ENCODE measurements around the gene NOTUM.
A peak's percentile ranks its signal among the peaks of the same experiment; 100 is the strongest.

NOTUM gene

DNA sequence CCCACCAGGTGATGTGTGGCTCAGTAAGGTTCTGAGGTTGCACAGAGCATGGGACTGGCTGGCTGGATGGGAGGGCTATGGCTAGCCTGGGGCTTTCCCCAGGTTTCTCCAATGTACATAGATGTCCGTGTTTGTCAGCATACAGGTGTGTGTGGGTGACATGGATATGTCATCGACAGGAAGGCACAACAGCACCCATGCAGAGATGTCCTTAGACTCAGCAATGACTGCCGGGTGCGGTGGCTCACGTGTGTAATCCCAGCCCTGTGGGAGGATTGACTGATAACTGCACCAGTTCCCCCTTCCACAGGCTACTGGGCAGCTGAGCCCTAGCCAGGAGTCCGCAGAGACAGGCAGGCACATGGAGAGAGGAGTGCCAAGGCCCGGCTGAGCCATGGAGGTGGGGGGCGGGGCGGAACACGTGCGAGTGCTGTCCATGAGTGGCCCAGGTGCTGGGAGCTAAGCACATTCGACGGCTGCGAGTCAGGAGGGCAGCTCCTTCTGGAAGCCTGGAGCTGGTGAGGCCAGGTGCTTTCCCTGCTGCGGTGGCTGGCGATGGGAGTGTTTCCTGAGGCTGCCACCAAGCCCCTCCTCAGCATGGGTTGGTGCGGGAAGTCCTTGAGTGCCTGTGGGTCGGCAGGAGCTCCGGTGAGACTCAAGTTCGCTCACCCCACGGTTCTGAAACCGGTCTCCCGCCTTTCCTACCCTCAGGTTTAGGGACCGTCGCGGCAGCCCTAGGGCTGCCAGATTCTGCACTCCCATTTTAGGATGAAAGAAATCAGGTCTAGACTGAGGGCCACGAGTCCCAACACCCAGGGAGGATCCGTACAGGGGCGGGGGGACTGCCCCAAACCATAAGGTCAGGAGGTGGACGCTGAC, 15.6 kb upstream of the NOTUM start:
- no peak for DNase-seq

DNA sequence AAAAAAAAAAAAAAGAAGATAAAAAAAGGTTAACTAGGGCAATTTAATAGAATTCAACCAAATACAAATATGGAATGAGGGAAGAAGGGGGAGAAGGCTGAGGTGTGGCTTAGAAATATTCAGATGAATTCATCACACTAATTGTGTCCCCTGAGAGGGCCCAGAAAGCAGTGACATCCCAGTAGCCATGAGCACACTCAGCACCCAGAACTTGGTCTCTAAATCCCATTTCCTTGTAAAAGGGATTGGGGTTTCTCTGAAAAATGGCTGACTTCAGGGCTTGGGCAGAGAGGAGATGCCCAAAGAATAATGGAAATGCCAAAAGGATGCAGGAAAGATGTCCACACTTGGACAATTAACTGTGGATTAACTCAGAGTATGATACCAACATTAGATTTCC, 12.4 kb upstream of the NOTUM start:
- DNase-seq: no peak

DNA sequence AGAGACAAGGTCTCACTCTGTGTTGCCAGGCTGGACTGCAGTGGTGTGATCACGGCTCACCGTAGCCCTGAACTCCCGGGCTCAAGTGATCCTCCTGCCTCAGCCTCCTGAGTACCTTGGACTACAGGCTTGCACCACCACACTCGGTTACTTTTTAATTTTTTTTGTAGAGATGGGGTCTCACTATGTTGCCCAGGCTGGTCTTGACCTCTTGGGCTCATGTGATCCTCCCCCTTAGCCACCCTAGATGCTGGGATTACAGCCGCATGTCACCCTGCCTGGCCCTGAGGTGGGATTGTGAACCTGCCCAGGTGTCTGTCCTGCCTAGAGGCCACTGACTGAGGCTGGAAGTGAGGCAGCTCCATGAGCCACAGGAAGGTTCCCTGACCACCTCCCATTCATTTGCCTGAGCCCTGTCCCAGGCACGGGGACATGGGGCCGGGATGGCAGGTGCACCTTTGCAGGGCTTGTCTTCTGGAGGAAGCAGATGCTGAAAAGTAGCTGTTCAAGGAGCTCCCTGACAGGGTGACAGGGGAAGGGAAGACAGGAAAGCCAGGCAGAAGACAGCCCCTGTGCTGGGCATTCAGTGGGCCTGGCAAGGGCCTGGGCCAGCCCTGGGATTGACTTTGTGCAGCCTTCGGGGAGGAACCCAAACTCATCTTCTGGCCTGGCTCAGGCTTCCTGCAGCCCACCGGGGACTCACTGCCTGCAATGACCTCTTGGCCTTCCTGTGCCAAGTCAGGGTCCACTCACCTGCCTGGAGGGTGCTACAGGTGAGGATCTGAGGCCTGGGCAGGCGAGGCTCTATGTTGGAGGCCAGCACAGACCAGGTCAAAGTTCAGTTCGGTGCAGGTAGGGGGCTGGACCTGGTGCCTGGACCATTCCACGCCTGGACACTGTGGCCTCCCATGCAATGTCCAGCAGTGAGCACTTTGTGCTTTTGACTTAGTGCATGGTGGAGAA, 8.1 kb upstream of the NOTUM start:
- DNase-seq: no peak

DNA sequence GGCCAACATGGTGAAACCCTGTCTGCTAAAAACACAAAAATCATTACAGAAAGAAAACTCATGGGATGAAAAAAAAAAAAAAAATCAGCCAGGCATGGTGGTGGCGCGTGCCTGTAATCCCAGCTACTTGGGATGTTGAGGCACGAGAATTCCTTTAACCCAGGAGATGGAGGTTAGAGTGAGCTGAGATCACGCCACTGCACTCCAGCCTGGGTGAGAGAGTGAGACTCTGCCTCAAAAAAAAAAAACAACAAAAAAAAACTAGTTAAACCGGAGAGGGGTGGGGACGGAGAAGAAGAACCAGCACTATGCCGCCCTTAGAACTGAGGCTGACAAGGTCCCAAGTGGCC, 7.4 kb upstream of the NOTUM start:
- no peak for DNase-seq

DNA sequence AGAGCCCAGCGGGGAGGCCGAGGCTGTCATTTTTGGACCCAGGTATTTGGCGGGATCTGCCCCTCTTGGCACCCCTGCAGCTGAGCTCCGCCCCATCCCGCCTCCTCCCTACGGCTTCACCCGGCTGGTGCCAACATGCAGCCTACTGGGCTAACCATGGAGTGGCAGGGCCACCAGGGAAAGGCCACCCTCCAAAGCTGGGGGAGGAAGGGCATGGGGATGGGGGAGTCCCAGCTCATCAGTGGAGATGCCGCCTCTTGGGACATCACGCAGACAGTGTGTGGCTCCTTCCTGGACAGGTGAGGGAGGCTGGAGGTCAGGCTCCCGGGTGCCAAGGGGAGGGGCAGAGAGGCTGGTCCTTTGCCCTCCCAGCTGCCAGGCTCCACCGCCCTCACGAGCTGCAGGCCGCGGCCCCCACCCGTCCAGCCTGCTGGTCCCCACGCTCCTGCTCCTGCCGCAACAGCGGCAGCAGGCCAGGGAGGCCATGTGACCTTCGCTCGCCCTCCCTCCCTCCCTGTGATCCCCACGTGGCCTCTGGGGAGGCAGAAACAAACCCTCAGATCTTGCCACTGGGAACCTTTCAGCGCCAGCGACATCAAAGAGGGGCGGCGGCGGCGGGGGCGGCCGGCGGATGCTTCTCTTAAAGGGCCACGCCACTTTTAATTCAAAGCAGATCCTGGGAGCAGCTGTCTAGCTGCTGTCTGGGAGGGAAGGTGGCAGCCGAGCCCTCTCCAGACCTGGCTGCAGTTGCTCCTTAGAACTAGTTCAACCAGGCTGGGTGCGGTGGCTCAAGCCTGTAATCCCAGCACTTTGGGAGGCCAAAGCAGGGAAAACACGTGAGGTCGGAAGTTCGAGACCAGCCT, 6.8 kb upstream of the NOTUM start:
- peak; percentile 65 for DNase-seq

DNA sequence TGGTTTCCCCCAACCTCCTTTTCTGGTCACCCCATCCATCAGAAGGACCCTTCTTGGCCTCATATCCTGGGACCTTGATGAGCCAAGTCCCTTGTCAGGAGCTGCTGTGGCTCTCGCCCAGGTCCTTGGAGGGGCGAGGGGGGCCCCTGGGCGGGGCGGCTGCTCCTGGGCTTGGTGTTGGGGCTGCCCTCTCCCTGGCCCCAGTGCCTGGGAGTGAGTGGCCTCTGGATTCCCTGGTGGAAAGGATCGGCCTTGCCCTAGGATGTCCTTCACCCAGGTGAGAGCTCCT, 6.2 kb upstream of the NOTUM start:
- DNase-seq: no peak

DNA sequence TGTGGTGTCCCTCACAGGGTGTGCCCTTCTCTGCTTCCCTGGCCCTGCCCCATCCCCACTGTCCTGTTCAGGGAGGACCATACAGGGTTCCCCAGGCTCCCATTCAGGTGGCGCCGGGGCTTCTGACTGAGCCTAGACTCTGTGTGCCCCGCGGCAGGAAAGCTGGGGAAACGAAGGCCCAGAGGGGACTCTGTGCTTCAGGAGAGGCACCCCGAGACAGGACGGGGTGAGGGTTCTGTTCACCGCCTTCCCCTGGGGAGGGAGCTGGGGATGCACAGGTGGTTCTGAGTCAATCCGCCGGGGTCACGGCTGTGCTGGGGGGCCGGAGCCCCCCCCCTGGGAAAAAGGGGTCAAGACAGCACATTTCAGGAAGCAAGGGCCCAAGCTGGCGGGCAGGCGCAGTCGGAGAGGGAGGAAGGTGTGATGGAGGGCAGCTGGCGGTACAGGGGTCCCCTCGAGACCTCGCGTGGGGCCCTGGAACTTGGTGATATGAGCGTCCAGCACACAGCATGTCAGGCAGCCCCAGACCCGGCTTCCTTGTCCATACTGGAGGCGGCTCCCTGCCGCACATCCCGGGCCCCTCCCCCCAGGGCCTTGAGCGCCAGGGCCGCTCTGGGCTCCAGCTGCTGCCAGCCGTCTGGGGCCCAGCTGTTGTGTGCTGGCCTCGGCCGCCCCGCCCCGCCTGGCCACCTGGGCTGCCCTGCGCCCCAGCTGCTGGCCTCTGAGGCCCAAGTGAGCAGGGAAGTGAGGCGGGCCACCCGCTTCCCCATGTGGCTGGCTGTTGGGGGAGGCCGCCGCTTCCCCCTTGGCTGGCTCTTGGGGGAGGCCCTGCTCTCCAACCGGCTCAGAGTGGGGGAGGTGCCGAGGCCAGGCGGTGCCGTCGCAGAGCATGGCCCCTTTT, 5.6 kb upstream of the NOTUM start:
- no peak for DNase-seq

DNA sequence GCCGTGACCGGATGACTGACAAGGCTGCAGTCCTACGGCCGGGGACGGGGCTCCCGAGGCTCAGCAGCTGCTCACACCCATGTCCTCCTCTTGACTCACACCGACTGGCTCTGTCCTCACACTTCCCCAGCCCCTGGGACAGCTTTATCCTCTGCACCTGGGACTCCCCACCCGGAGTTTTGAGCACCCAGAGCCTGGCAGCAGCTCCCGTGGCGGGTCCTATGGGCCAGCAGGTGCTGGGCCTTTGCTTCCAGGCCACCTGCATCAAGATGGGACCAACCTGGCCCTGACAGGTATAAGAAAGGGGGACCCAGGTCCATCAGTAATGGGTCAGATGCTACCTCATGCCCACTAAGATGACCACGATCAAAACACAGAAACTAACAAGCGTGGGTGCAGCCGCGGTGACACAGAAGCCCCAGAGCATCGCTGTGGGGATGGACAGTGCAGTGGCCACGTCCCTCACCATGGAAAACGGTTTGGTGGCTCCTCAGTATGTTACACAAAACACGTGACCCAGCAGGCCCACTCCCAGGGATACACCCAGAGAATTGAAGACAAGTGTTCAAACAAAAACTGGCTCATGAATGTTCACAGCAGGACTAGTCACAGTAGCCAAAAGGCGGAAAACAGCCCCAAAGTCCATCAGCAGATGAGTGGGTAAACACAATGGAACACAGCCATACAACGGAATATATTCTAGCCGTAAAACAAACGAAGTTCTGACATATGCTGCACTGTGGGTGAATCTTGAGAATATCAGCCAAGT, 3.3 kb upstream of the NOTUM start:
- DNase-seq: no peak

DNA sequence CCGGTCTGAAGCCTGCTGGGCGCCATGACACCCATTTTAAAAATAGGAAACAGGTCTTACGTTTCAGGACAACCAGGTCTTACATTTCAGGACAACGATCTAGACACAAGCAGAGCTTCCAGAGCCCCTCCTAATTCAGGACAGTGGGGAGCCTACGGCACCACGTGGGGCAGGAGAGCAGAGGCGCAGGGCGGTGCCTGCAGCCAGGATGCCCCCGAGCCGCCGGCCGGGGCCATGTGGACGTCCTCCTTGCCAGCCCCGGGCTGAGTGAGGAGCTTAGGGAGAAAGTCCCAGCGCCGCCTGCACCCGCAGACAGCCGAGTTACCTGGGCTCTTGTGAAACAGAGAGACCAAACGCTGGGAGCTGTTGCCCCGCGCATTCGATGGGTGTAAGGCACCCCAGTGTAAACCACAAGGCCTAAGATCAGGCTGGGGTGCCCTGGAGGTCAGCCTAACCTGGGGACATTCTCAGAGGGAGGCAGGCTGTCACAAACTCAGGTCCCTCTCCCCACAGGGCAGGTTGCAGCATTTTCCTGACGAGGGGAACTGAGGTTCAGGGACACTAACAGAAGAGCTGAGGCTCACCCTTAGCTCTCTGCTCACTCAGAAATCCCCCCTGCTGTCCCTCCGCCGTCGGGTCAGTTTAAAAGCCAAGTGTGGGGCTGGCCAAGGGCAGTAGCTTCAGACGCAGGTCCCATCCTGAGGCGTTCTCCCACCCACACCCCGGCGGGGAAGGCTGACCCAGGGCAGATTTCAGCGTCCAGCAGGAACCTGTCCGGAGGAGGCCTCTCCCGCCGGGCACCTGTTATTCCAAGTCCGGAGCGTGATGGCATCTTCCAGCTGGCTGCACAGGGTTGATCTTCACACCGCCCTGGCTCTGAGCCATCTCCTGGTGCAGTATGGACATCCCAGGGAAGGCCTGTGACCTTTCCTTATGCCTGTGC, 1.8 kb upstream of the NOTUM start:
- no peak for DNase-seq

DNA sequence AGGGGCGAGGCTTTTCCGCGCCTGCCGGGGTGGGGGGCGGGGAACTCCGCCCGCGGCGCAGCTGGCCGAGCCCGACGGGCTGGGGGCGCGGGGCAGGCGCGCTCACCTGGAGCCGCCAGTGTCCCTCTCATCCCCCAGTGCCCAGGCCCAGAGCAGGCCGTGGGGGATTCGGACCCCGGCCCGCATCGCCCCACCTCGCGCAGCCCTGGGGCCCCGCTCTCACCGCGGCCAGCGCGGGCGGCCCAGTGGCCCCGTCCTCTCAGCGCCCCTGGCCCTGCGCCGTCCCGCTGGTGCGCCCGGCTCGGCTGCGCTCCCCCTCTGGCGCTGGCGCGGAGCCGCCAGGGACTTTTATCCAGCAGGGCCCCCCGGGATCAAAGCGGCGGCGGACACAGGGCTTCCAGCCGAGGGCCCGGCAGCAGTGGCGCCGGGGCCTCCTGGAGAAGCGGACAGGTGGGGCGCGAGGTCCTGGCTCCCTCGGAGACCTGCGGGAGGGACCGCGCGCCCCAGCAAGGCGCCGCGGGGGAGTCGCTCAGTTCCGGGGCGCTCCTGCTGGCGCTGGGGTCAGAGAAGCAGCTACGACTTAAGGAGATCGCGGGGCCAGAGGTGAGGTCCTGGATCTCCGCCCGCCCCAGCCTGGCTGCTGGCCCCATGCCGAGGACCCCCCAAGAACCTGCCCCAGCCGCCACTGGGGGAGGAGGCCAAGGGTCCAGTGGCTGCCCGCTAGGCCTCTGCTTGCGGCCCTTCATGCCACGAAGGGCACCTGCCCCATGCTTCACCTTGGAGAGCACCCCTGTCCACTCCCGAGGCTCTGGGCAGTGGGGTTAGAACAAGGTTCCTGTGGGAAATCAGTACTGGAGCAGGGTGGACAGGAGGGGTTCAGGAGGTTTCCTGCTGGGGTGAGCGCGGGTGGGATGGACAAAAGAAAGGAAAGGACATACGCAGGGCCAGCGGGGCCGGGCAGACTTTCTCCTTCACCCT, 823 bp upstream of the NOTUM start:
- no peak for DNase-seq

DNA sequence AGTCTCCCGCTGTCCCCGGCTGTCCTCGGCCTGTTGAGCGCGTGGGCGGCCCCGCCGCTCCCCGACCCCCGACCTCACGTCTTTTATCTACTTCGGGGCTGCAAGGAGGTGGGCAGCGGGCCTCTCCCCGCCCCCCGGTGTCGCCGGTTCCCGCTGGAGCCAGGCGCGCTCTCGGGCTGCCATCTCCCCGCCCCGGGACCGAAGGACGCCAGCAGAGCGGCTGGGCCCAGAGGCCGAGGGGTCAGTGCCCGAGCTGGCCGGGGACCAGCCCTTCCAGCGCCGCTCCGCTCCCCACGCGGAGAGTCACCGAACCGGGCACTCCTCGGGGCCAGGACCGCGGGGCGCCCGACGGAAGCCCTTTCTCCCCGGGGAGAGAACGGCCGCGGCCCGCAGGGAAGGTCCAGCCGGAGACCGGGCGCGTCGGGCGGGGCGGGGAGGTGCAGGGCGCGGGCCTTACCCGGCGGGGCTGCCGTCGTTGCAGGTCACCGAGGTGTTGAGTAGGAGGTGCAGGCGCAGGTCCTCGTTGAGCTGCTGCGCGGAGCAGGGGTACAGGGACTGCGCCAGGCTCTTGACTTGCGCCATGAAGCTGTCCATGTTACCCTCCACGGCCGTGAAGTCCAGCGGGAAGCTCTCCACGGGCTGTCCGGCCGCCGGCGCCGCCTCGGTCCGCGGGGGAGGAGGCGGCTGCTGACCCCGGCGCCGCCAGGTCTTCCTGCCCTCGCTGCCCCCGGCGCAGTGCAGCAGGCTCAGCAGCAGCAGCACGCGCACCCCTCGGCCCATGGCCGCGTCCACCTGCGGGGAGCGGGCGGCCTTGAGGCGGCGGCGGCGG, 643 bp downstream of the NOTUM start:
- DNase-seq: no peak

DNA sequence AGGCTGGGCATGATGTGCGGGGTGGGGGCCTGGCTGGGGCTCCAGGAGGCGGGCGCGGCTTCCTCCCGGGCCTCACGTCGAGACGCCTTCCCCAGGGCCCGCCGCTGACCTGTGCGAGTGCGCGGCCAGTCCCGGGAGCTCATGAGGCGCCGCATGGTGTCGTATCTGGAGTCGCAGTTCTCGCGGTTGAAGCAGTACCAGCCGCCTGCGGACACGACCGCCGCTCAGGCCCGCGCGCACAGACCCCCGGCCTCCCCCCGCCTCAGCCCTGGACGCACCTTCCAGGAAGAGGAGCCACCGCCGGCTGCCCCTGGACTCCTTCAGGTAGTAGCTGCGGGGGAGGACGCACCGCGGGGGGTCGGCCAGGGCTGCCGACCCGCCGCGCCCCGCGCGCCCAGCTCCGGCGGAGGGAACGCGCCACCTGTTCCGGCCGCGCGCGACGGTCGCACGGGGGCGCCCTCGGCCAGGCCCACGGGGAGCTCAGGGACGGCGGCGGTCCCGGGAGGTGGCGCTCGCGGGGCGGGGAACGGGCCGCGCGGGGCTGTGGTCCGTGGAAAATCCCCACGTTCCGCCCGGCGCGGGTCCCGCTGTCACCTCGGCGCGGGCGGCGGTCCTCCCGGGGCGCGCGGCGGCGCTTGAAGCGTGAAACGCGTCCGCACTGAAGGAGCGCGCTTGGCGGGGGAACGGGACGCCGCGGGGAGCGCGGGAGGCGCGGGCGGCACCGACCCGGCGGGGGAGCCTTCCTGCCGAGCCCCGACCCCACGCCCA, 1.4 kb downstream of the NOTUM start:
- DNase-seq: peak; percentile 70

DNA sequence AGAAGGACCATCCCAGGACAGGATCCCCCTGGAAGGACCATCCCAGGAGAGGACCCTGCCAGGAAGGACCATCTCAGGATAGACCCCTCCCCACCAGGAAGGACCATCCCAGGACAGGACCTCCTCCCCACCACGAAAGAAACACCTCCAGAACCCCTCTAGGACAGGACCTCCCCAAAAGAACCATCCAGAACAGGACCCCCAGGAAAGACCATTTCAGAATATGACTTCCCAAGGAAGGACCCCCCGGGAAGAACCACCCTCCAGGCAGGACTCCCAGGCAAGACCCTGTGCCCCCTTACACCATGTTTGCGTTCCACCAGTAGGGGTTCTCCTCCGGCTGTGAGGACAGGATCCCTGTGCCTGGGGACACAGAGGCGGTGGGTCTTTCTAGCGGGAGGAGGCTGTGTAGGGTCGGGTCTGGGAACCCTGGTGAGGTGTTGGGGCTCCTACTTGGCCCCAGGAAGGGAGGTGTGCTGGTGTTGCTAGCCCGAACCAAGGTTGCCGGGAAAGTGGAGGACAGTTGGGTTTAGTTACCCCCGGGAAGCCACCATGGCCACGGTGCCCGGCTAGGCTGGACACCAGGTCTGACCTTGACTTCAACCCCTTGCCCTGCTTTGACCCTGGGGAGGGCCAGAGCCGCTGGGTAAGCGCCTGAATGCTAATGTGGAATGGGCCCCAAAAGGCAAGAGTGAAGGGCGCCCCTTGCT, 2.2 kb downstream of the NOTUM start:
- DNase-seq: no peak

DNA sequence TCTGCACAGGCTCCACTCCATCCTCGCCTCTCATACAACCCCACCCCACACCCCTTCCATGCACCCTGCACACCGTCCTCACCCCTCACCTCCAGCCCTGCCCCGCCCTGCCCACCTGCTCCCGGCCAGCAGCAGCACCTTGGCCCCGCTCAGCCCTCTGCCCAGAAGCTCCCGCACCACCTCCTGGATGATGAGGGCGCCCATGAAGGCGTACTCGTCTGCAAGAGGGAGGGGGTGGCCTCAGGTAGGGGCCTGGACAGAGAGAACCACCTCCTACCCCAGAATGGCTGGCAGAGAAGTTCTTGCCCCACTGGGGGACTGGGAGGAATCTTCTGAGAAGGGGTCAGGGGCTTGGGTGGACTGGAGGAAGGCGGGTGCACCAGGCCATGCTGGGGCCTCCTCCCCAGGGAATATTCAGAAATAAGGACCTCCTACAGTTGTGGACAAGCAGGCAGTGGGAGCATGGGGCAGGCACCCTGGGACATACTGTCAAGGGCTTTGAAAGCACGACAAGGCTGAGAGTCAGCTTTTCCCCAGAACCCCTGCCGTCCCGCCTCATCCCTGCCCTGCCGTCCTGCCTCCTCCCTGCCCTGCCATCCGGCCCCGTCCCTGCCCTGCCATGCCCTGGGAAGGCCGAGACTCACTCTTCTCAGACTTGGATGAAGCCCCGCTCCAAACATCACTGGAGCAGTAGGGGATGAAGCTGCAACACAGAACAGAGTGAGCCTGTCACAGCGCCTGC, 3.1 kb downstream of the NOTUM start:
- no peak for DNase-seq
